Activated CD8-positive, alpha-beta memory T cell treated with anti-CD3 and anti-CD28 coated beads, Interleukin-2, amount 50 U/mL, for 1 hour (primary cell): ENCODE results near the gene SNCB.
"Not testable (repeated sequence)": the region's sequence is repeated elsewhere in the genome, so short reads cannot be mapped to it uniquely, and the experiment has no call there.

ENCODE experiments used
- DNase-seq: peaks from one replicate; pipeline ENCODE4 v3.0.0-alpha.2; 2020; ENCODE audit errors: extremely low read depth

Gene SNCB

DNA sequence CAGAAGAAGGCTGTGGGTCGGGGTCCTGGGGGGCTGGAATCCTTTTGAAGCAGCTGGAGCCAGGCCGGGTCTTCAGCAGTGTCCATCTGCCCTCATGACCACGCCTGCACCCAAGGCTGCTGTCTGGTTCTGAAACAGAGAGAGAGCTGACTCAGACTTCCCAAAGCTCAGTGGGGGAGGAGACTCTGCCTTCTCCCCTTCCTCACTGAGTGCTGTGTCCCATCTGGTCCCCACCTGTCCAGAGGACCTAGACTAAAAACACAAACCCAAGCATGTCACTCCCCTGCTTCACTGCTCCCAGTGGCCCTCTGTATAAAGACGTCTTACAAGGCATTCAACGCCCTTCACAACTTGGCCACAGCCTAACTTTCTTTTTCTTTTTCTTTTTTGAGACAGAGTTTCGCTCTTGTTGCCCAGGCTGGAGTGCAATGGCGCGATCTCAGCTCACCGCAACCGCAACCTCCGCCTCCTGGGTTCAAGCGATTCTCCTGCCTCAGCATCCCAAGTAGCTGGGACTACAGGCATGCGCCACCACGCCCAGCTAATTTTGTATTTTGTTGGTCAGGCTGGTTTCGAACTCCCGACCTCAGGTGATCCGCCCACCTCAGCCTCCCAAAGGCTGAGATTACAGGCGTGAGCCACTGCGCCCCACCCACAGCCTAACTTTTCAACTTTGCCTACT is 30.4 kb downstream of the SNCB start:
- DNase-seq: not testable (repeated sequence)

DNA sequence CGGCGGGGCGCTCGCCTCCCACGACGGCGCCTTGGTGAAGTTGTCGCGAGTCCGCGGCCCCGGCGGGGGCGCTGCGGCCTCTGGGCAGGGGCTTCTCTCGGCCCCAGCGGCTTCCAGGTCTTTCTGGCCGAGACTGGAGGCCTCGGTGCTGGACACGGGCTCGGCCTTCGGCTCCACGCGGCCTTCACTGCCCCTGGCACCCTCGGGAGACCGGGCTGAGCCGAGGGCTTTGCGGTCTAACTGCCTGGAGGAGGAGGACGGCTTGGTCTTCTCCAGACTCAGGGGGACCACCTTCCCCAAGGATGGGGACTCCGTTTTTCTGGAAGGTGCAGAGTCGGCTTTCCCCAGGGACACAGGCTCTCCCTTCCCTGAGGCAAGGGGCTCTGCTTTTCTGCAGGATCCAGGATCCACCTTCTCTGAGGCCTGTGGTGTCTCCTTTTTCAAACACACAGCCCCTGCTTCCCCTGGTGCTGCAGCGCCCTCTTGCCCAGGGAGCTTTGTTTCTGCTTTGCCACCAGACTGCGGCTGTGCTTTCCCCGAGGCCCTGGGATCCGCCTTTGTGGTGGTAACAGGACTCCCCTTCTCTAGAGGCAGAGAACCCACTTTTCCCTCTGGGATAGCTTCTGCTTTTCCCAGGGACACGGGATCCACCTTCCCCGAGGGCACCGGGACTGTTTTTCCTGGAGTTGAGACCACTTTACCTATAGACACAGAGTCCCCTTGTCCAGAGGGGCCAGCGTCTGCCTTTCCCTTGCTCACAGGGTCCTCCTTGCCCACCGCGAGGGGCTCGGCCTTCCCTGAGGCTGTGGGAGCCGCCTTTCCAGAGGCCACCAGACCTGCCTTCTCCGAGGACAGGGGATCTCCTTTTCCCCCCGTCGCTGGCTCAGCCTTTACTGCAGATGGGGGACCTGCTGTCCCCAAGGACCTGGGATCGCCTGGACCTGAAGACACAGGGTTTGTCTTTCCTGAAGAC is 32.6 kb downstream of the SNCB start:
- DNase-seq: no peak

DNA sequence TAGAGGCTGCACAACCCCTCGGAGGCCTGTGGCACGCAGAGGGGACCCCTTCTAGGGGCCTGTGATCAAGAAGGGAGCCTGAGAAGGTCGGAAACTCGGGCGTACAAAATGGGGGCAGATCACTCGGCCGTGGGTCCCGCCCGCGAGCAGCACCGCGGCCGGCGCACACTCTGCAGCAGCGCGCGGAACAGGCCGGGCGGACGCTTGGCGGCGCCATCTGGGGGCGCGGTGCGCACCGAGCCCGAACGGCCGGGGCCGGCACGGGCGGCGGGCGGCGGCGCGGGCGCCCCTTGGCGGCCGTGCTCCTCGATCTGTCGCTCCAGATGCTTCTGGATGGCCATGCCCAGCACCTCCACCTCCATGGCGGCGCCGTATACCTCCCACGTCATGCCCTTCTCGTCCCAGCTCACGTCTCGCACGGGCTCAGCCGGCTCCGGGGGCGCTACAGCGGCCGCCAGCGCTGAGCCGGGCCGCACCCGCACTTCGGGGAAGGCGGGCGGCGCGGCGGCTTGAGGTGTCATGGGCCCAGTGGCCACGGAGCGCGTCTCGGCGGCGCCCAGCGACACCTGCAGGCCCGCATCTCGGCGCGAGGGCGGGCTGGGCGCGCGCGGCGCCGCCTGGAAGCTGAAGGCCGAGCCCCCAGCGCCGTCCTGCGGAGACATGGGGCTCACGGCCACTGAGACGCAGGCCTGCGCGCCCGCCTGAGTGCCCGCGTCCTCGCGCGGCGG is 33.5 kb downstream of the SNCB start:
- no peak for DNase-seq

- no peak for DNase-seq
These were observed 34.2 kb downstream of the SNCB start for GRCh38 chr5:176596069-176596644.

GRCh38 chr5:176595386-176595943 is 34.9 kb downstream of the SNCB start:
- no peak for DNase-seq

- DNase-seq: no peak
These were observed 35.8 kb downstream of the SNCB start for GRCh38 chr5:176594554-176594953.

DNA sequence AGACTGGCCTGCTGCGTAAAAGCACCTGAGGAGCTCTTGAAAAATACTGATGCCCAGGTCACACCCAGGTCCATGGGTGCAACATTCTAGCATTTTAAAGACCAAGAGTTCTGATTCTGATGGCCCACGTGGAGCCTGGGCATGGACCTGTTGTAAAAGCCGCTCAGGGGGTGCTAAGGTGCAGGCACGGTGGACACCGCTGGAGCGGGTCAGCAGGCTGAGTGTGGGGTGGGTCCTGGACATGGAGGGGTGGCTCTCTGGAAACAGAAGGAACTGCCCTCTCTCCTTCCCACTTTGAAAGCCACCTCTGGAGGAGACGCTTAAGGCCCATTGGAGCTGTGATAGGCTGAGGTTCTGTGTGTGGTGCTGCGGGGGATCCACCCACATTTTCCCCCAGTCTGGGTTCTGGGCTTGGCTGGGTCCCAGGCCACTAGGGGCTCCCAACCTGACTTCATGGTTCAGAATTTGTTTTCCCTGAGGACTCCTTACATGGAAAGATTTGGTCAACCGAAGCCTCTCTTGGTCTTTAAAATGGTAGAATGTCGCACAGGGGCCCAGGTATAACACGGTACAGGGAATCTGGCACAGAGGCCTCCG is 37.0 kb downstream of the SNCB start:
- no peak for DNase-seq

DNA sequence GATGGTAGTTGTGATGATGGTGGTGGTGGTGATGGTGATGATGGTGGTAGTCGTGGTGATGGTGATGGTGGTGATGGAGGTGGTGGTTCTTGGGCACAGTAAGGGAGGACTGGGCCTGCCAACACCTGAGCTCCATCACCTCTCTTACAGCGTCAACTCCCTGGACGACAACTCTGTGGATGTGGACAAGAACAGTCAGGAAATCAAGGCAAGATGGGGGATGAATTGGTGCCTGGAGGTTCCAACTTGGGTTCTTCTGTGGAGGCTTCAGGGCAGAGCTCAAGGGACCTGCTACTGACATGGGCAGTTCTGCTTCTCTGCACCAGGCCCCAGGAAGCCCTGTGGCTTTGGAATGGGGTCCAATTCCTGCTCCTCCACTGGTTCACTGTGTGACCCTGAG is 37.8 kb downstream of the SNCB start:
- DNase-seq: no peak

- not testable (repeated sequence) for DNase-seq
These were observed 38.7 kb downstream of the SNCB start for GRCh38 chr5:176591667-176592066.

DNA sequence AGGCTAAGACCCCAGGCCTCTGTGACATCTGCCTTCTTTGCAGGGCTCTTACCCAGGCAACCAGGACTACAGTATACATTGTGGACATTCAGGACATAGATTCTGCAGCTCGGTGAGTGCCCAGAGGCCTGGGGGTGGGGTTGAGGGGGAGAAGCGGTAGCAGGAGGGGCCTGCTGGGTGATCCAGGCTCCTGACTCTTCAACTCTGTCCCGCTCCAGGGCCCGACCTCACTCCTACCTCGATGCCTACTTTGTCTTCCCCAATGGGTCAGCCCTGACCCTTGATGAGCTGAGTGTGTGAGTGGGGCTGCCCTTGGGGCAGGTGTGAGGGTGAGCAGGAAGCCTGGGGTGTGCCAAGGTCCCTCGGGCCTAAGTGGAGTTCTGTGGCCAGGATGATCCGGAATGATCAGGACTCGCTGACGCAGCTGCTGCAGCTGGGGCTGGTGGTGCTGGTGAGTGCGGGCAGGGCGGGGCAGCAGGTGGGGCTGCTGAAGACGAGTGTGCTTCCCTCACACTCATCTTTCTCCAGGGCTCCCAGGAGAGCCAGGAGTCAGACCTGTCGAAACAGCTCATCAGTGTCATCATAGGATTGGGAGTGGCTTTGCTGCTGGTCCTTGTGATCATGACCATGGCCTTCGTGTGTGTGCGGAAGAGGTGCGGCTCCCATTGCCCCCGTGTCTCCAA is 40.2 kb downstream of the SNCB start:
- no peak for DNase-seq

- no peak for DNase-seq
These were observed 41.1 kb downstream of the SNCB start for GRCh38 chr5:176589039-176589769.

DNA sequence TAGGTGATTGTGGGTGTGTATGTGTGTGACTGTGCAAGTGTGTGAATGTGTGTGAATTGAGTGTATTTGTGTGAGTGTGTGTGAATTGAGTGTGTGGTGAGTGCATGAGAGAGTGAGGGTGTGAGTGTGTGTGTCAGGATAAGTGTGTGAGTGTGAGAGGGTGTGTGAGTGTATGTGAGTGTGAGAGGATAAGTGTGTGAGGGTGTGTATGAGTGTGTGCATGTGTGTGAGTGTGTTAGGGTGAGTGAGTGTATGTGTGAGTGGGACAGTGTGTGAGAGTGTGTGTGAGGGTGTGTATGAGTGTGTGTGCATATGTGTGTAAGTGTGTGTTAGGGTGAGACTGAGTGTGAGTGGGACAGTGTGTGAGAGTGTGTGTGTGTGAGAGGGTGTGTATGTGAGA is 42.0 kb downstream of the SNCB start:
- no peak for DNase-seq

DNA sequence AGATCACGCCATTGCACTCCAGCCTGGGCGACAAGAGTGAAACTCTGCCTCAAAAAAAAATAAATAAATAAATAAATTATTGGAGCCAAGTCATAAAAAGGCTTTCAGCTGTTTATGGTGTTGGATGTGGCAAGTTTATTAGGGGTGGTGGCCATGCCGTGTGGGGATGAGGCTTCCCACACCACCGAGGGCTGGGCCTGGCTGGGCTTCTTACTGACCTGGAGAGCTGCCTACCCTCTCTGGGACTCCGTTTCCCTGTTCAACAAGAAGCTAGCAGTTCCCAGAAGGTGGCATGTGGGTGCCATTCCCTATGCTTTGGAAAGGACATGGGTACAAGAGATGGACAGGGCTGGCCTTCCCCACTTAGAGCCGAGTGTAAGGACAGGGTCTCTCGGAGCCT is 42.9 kb downstream of the SNCB start:
- no peak for DNase-seq

- no peak for DNase-seq
These were observed 47.3 kb downstream of the SNCB start for GRCh38 chr5:176583076-176583475.

GRCh38 chr5:176581361-176581760 is 49.0 kb downstream of the SNCB start:
- DNase-seq: no peak

DNA sequence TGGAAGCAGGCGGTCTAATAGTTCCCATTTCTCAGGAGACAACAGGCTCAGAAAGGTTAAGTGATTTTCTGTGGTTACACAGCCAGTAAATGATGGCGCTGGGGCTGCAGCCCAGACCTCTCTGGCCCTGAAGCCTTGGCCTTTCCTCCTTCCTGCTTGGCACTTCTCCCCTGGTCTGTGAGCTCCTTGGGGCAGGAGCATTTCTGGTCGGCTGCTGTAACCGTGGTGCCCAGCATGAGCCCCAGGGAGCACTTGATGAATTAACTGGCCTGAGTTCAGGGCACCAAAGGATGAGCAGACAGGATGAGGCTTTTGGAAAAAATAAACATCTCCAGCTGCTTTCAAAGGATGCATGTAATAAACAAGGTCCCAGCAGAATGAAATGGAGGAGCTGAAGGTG is 51.0 kb downstream of the SNCB start:
- no peak for DNase-seq

DNA sequence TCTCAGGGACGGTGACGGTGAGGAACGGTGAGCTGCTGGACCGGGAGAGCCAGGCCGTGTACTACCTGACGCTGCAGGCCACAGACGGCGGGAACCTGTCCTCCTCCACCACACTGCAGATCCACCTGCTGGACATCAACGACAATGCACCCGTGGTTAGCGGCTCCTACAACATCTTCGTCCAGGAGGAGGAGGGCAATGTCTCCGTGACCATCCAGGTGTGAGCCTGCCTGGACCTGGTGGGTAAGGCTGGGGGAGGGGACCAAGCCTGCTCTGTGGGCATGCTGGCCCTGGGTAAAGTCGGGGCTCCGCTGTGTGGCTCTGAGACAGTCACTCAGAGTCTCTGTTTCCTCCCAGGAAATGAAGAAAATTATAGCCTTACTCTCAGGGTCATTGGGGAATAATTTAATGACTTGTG is 51.9 kb downstream of the SNCB start:
- DNase-seq: no peak

DNA sequence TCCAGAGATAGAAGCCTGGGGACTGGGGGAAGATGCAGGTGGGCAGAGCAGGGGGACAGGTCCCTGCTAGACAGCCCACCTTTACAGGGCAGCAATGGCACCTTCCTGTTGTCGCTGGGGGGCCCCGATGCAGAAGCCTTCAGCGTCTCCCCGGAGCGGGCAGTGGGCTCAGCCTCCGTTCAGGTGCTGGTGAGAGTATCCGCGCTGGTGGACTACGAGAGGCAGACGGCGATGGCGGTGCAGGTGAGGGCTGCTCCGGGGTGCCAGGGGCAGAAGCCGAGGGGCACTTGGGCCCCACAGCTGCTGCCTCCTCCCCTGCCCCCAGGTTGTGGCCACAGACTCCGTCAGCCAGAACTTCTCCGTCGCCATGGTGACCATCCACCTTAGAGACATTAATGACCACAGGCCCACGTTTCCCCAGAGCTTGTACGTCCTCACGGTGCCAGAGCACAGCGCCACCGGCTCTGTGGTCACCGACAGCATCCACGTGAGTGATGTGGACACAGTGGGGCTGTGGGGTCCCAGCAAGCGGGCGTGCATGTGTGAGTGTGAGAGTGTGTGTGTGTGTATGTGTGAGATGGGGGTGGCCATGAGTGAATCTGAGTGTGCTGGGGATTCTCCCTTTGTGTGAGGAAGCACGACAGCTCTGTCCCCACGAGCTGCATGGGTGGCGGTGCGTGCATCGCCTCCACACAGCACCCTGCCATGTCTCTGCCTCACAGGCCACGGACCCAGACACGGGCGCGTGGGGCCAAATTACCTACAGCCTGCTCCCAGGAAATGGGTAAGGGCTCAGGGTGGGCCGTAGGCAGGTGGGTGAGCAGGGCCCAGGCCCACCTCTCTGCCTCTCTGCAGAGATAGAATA is 52.8 kb downstream of the SNCB start:
- DNase-seq: no peak
